Limb (tissue), 2 donors: ENCODE results near the gene ADK.
"Not testable (repeated sequence)": the region's sequence is repeated elsewhere in the genome, so short reads cannot be mapped to it uniquely, and the experiment has no call there.

Experiments
- DNase-seq, 2 donors: peaks; one replicate each; pipeline ENCODE4 v3.0.0-alpha.2; 2016; ENCODE audit errors: extremely low spot score in 2 of 2

The ADK gene

GRCh38 chr10:74483356-74483755, 332.3 kb downstream of the ADK start:
- no peak for DNase-seq

- no peak for DNase-seq
Observed at GRCh38 chr10:74485283-74485682, 334.3 kb downstream of the ADK start.

DNA sequence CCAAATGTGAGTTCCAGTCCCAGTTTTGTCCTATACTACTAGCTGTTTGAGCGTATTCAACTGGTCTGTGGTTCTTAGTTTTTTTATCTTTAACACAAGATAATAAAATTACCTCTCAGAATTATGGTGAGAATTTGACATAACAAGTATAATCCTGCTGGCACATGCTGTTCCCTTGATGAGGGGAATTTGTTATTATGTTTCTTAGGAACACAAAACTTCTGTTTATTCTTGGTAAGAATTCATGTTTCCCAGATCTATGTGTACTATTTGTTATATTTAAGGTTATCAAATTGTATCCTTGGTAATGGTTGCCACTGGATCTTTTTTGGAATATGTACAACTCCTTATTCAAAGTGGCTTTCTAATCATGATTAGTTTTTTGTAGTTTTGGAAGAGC, 335.6 kb downstream of the ADK start:
- no peak for DNase-seq

DNA sequence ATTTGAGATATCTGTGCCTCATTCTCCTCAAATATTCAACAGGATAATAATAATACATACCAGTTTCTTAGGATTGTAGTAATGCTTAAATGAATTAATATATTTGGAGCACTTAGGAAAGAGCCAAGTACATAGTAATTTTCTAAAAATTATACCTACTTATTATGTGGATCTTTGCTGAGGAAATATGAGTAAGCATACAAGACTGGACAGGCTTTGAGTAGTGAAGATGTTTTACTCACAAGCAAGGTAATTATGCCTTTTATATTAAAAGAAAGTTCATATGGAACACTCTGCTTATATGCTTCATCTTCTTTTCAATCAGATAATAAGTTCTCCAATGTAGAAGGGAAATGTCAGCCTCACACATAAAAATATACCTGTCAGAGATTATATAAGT, 337.9 kb downstream of the ADK start:
- no peak for DNase-seq

GRCh38 chr10:74490551-74490950, 339.5 kb downstream of the ADK start:
- DNase-seq: no peak

DNA sequence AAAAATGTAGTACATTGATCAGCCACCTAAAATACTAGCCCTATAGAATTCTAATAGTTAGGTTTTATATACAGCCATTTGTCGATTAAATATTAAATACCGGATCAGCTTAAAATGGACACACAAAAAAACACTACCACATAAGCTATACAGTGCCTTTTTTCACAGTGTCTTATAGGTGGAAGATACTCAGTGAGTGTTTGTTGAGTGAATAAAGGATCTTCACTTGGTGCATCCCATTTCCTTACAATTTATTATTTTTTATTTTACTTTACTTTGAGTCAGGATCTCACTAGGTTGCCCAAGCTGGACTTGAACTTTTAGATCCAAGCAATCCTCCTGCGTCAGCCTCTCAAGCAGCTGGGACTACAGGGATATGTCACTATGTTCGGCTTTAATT, 340.0 kb downstream of the ADK start:
- DNase-seq: no peak

- not testable (repeated sequence) for DNase-seq
Observed at GRCh38 chr10:74496276-74496675, 345.3 kb downstream of the ADK start.

DNA sequence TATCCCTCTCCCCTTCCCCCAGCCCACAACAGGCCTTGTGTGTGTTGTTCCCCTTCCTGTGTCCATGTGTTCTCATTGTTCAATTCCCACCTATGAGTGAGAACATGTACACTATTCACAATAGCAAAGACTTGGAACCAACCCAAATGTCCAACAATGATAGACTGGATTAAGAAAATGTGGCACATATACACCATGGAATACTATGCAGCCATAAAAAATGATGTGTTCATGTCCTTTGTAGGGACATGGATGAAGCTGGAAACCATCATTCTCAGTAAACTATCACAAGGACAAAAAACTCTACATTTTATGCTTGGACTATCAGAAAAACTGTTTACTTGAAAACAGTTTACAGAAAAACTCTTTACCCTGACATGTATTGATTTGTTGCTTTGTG, 347.6 kb downstream of the ADK start:
- not testable (repeated sequence) for DNase-seq

DNA sequence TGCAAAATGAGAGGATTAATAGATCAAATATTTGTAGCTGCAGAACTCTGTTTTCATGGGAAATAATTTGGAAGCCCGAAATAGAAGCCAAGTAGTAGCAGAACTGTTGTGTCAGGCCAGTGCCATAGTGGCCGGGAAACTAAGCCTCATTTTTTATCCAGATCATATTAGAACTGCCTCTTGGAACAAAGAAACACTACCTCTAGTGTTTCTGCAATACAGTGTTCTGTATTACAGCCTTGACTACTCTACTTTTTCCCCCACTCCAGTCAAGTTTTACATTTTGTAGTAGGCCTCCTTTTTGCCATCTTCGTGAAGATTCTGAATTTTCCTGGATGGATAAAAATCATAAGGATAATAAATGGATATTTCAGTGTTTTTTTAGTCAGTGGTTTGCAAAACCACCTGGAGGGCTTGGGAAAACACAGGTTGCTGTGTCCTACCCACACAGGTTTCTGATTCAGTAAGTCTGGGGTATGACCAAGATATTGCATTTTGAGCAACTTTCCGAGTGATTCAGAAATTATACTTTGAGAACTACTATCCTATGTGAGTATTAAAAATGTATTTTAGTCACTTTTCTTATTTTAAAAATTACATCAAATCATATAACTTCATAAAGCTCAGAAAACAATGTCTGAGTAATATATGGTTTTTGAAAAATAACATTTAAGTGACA, 349.1 kb downstream of the ADK start:
- no peak for DNase-seq

- DNase-seq: no peak
Observed at GRCh38 chr10:74500816-74501215, 349.8 kb downstream of the ADK start.

DNA sequence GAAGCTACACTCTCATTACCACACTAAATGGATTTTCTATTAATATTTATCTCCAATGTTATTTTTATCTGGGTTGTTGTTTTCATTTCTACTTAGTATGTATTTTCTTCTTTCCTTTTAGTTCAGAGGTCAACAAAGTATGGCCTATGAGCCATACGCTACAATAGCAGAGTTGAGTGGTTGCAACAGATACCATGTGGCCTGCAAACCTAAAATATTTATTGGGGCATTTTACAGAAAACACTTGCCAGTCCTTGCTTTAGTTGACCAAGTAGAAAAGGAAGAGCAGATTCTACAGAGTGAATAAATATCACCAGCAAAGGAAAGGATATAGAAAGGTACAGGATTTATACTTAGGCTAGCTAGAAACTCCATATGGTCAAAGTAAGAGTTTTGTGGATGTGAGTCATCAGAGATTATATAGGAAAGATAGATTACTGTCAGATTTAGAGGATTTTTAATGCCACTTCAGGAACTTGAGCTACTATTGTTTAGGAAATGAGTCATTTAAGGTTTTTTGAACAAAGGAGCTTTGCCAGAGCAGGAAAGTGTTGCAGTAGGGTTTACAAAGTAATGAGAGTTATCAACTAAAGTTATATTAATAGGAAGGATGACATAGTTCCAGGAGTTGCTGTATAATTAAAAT, 352.1 kb downstream of the ADK start:
- no peak for DNase-seq

- DNase-seq: no peak
Observed at GRCh38 chr10:74507951-74508350, 356.9 kb downstream of the ADK start.

DNA sequence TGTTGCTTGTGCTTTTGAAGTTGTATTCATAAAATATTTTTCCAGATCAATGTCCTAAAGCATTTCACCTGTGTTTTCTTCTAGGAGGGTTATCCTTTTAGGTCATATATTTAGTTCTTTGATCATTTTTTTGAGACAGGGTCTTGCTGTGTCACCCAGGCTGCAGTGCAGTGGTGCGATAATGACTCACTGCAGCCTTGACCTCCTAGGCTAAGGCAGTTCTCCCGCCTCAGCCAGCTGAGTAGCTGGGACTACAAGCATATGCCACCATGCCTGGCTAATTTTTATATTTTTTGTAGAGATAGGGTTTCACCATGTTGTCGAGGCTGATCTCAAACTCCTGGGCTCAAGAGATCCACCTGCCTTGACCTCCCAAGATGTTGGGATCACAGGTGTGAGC, 359.6 kb downstream of the ADK start:
- DNase-seq: no peak

GRCh38 chr10:74511051-74511450, 360.0 kb downstream of the ADK start:
- DNase-seq: no peak

- DNase-seq: no peak
Observed at GRCh38 chr10:74514322-74514721, 363.3 kb downstream of the ADK start.

GRCh38 chr10:74518061-74518460, 367.0 kb downstream of the ADK start:
- no peak for DNase-seq

- DNase-seq: no peak
Observed at GRCh38 chr10:74521526-74521925, 370.5 kb downstream of the ADK start.

GRCh38 chr10:74523199-74523598, 372.2 kb downstream of the ADK start:
- DNase-seq: no peak

GRCh38 chr10:74525885-74526284, 374.9 kb downstream of the ADK start:
- DNase-seq: no peak

DNA sequence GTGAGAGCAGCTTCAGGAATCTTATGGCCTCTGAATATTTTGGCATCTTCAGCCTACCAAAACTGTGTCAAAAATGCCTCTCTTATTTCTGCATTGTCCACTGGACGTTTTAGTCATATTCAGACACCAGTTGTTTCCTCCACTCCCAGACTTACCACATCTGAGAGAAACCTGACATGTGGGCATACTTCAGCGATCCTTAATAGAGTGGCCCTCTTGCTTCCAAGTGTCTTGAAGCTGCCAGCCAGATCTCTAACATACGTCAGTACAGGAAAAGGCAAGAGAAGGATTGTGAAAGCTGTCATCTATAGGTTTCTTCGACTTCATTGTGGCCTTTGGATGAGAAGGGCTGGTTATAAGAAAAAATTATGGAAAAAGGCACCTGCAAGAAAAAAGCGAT, 376.6 kb downstream of the ADK start:
- not testable (repeated sequence) for DNase-seq

DNA sequence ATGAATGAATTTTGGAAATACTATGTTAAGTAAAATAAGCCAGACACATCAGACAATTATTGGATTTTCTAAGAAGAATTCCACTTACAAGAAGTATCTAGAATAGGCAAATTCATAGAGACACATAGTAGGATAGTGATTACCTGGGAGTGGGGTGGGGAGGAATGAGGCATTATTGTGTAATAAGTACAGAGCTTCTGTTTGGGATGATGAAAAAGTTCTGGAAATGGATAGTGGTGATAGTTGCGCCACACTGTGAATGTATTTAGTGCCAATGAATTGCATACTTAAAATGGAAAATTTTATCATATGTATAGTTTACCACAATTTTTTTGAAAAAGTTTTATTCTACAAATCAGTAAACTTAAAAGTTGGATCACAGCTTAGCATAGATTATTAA, 378.2 kb downstream of the ADK start:
- DNase-seq: no peak

DNA sequence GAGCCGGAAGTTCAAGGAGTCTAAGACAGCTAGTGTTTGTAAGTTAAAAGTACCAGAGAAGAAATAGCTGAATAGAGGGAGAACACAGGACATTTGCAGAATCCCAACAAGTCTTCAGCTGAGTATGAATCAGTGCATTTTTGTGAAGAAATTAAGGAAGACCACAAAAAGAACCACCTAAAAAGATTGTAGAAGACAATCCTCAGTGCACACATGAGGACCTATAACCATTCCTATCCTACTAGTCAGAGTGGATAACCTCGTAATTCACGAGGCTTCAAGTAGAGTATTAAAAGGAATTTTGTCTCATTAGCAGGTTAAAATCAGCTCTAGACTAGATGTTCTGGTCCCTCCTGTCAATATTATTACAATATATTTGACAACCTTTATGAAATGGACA, 380.0 kb downstream of the ADK start:
- DNase-seq: no peak

GRCh38 chr10:74539317-74539716, 388.3 kb downstream of the ADK start:
- DNase-seq: no peak
